HG03280 (cell line): Measurements from ENCODE around the gene CNIH3.
A peak's percentile ranks its signal among the peaks of the same experiment; 100 is the strongest.
"Not testable (repeated sequence)": the region's sequence is repeated elsewhere in the genome, so short reads cannot be mapped to it uniquely, and the experiment has no call there.

Source experiments
- ATAC-seq: cut with Tn5 transposase; IDR thresholded peaks from one replicate; pipeline ENCODE4 v1.9.1; 2021; ENCODE audit warnings: mild to moderate bottlenecking, moderate library complexity; ENCODE audit not compliant: unreplicated experiment

Gene CNIH3

DNA sequence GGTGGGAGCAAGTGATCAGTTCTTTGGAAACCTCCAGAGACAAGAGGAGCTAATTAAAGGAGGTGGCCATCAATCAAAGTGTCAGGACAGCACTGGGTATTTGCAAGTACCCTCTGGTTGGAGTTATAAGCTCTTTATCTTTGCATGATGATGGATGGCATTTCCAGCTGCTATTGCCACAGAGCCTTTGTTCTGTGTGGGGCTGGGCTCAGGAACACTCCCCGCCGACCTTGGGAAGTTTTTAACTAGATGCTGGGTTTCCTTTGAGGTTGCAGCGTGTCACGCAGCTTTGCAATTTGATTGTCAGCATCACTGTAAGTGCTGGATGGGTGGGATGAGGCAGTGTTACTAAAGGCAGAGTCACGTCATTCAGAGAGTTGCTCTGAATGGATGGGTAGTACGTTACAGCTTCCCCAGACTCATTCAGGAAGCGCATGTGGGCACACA lies 68.9 kb downstream of the CNIH3 start:
- no peak for ATAC-seq

- ATAC-seq: not testable (repeated sequence)
Measured at GRCh38 chr1:224686140-224686539, 70.0 kb downstream of the CNIH3 start.

- ATAC-seq: no peak
Measured at GRCh38 chr1:224687465-224687864, 71.3 kb downstream of the CNIH3 start.

DNA sequence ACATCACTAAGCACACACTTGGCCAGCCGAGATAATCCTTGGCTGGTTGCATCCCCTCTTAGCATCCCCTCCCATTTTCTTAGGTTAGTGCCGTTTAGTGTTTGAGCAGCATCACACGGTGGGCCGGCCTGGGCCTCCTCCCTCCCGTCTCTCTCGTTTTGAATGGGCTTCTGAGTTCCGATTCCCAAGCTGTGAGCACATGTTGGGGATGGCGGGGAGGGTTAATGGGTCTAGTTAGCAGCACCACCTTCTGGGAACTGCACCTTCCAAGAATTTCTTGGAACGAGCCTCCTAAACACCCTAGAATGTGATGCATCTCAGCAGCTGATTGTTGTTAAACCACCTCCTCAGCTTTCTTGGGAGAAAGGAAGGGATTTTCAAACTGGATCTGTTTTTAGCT lies 73.3 kb downstream of the CNIH3 start:
- no peak for ATAC-seq

DNA sequence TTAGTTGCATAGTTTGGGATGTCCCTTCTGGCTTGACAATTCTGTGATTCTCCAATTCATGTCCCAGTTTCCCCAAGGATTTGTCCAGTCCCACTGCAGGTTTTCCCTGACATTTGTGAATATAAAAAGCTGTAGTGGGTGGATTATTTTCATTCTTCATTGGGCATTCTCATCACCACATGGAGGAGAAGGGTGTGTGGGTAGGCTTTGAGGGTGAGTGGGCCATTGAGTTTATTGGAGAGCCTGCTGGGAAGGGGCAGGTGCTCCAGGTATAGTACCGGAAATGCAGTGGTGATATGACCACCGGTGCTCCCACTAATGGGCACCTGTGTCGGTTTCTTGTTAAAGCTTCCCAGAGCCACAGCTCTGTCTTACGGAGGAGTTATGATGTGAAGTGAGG lies 74.5 kb downstream of the CNIH3 start:
- no peak for ATAC-seq

DNA sequence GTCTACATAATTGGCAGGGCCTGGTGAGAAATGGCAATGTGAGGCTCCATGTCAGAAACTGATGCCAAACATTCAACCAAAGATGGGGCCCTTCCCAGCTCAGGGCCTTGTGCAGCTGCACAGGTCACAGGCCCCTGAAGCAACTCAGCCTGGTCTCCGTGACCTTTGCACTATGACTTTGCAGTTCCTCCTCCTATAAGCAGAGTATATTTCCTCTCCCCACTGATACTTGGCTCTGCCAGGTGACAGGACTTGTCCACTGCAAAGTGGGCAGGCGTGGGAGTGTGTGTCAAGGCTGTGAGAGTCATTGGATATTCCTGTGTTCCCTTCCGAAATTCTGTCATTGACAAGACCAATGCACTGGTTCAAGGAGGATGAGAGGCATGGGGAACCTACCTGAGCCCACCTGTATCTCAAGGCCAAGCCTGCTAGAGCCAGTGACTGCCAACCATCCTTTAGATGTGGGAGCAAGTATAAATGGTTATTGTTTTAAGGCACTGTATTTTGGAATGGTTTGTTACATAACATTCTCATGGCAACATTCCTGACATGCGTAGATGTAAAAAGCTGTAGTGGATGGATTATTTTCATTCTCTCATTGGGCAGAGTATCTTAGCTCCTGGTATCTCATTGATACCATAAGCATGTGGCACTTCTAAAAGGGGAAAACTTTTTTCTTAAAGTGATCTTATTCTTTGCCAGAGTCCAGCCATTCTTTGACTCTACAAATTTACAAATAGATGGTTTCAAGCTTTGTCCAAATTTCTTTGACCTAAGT lies 75.2 kb downstream of the CNIH3 start:
- ATAC-seq: no peak

GRCh38 chr1:224694969-224695368 lies 78.9 kb downstream of the CNIH3 start:
- no peak for ATAC-seq

DNA sequence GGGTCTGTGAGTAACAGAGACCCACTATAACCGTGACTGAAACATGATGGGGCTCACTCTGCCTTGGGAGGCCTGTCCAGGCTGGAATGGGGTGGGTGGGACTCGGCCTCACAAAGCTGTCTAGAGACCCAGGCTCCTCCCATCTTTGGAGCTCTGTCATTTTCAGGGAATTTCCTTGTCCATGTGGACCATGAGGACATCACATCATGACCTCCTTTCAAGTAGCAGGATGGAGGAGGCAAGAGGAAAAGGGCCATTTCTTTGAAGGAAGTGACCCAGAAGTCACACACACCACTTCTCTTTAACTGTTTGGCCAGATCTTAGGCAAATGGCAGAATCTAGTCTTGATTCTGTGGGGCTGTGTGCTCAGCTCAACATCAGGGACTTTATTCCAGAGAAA lies 79.9 kb downstream of the CNIH3 start:
- no peak for ATAC-seq

DNA sequence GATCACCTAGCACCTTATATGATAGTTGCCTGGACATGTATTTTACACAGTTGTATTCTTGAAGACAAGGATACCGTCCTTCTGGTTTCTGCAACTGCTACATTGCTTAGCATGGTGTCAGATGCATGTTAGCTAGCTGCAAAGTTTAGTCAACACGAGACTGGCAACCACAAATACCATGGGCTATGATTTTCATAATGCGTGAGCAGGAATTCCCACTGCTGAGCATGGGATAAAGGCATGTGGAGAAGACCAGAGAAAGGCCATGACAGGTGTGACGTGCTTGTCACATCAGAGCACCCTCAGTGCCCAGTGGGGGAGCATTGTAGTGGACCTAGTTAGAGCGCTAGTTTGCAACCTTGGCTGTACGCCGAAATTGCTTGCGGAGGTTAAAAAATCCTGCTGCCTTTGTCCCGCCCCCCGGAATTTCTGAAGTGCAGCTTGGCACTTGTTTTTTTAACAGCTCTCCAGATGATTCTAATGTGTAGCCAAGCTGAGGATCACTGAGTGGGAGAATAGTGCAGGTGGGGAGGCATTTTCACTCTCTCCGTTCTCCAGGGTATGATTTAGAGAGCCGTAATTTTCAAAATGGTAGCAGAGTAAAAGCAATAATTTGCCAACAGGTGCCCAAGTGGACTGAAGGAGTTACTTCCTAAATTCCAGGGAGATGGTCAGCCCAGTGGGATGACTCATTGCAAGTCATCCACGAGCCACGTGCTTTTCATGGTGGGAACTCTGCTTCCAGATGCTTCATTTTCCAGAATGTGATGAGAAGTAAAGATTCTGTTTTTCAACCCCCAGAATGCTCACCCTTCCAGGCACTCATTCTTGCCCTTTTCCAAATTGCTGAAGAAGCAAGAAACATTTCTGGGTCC lies 81.0 kb downstream of the CNIH3 start:
- ATAC-seq: no peak

DNA sequence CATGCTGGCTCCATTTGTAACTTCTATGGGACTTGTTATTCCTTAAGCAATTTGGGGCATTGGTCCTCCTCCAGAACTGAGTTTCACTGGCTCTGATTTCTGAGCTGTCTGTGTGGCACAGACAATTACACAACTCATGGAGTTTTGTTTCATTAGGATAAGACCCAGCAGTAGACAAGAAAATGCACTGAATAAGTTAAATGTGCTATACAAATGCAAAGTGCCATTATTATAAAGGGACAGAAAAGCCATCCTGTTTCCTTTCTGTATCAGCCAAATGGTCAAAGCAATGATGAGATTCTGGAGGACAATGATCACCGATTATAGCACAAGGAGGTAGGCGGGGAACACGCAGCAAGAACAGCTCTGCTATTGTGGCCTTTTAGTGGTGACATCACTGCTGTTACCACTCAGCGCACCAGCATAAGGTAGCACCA lies 81.9 kb downstream of the CNIH3 start:
- ATAC-seq: no peak

DNA sequence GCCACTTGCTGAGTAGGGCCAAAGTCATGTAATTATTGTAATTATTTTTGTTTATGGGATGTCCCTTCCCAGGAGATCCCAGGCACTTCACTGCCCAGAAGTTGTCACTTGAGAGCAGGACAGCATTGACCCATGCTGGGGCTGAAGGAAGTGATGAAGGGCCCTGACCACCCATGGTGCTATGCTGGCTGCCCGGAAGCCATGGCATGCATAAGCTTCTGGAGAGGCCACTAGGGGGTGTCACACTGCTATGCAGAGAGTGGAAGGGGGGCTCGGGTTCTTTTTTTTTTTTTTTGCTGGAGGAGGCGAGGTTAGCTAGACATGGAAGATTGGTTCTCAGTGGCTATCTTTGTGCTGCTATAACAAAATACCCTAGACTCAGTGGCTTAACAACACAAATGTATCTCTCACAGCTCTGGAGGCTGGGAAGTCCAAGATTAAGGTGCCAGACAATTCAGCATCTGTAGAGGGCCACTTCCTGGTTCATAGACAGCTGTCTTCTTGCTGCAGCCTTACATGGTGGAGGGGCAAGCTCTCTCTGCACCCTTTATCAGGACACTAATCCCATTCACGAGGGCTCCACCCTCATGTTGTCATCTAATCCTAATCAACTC lies 84.9 kb downstream of the CNIH3 start:
- ATAC-seq: peak; percentile 58

DNA sequence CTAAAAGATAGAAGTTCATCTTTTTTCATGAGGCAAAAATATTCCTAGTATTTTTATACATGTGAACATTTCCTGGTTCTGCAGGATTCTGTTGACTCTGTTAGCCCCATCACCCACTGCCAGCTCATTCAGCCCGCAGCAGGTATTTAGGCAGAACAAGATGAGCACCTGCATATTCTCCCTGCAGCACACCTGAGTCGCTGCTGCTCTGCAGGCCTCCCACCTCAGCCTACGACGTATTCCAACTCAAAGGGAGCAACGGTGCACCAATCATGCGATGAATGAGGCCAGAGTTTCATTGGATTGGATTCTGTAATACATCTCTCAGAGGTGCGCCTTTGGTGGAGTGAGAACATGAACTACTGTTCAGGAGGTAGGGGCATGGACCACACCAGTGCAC lies 87.6 kb downstream of the CNIH3 start:
- ATAC-seq: no peak

DNA sequence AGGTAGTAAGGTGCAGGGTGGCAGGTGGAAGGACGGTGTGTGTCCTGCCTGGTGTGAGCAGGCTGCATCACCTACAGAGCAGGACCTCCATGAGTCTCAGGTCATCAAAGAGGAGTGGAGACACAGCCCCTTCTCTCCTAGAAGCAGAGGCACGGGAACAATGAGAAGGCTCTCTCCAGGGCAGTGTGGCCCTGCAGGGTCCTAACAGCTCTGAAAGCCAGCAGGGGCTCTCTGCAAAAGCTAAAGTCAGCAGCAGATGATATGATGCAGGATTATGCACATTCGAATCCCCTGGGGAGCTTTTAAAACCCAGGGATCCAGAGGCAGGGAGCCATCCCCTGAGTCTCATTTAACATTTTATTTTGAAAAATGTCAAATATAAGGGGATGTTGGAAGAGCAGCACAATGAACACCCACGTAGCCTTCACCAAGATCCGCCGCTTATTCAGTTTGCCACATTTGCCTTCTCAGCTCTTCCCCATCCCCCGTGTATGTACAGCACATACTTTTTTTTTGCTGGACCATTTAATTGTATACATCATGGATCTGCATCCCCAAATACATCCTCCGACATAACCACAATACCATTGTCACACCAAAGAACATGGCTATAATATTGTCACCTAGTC lies 88.1 kb downstream of the CNIH3 start:
- ATAC-seq: no peak

DNA sequence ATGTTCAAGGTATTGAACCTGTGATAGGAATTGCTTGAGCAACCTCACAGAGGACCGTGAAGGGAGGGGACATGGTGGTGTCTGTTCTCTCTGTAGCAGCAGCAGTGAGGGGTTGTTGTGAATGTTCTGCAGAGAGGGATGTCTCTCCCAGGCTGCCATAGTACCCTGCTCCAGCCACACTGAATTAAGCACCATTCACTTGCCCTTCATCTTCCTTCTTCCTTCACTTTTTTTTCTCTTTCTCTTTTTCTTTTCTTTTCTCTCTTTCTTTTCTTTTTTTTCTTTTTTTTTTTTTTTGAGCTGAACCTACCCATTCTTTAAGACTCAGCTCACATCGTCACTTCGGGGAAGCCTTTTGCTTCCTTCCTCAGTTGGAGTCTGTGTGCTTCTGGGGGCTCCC lies 89.5 kb downstream of the CNIH3 start:
- ATAC-seq: no peak

DNA sequence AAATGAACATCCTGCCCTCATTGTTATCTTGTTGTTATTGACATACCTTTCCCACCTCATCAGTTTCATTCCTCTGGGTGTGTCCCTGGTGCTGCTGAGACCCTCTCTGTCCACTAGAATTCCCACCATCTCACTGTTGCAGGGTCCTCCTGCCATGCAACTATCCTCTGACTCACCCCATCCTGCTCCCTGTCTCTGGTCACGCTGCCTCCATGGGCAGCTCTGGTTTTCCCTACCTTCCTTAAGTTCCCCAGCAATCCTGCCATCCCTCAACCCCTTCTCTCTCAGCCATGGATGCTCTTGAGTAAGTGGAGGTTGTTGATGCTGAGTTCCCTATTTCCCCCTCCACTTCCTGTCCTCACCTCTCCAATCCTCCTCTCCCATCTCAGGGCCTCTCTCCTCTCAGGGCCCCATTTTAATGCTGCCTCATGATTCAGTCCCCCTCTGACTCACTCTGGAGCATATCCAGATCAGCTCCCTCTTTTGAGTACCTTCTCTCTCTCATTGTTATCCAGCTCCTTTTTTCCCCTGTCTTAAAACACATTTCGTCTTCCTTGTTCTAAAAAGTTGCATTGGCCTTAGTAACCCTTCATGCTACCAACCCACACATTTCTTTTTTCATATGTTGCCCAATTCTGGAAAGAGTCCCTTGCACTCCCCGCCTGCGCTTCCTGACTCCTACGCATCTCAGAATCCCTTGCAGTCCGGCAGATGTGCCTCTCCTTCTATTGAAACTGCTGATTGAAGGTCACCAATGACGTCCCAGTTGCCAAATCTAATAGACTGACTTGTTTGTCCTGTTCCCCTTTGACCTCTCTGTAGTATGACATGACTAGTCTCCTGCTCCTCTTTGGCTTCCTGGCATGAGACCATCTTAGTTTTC lies 92.0 kb downstream of the CNIH3 start:
- ATAC-seq: peak; percentile 61

- no peak for ATAC-seq
Measured at GRCh38 chr1:224710196-224710595, 94.1 kb downstream of the CNIH3 start.

DNA sequence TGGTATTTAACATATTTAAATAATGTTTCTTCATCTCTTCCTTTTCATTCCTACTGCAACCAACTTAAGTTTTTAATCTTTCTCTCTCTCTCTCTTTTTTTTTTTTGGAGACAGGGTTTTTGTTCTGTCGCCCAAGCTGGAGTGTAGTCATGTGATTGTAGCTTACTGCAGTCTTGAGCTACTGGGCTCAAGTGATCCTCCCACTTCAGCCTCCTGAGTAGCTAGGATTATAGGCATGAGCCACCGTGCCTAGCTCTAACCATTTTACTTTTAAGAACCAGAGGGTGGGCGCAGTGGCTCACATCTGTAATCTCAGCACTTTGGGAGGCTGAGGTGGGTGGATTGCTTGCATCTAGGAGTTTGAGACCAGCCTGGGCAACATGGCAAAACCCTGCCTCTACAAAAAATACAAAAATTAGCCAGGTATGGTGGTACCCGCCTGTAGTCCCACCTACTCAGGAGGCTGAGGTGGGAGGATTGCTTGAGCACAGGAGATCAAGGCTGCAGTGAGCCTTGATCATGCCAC lies 95.2 kb downstream of the CNIH3 start:
- not testable (repeated sequence) for ATAC-seq

GRCh38 chr1:224711876-224712275 lies 95.8 kb downstream of the CNIH3 start:
- ATAC-seq: no peak

DNA sequence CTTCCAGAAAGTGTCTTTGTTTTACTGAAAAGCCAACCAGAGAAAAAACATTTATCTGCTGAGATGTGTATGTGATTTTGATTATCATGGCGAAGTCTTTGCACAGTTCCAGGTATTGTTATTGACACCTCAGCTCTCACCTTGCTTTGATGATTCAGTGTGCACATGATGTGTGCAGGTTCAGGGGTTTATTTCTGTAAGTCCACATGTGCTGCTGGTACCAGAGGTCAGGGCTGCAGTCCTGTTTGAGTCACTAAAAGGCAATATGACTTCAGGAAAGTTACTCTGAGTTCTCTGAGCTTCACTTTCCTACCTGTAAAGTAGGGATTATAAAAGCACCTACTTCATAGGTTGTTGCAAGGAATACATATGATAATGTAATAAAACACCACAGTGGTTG lies 97.1 kb downstream of the CNIH3 start:
- ATAC-seq: no peak

DNA sequence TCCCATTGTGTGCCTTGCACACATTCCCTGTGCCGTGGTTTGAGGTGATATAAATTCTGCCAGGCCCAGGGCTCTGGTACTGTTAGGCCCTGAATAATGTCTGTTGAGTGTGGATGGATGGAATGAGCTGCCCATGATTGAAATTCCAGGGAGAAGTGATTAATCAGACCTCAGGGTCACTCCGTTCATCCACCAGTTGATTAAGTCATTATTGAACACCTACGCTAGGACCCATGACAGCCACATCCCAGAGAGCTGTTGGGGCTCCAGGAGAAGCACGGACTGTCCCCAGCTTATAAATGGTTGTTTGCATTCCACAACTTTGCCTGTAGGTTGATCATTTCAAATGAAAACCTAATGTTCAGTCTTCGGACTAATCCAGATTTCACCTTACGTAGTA lies 98.4 kb downstream of the CNIH3 start:
- ATAC-seq: no peak
